Endothelial cell (in vitro differentiated cells): ENCODE measurements around the gene PPP1R3F. TPM values are rescaled to one million over a fixed set of nuclear protein-coding genes. Genes with fewer than 3 reads are reported as not detected.

ENCODE experiments used
- DNase-seq: peaks from one replicate; pipeline ENCODE4 v3.0.0; 2021; ENCODE audit warnings: low spot score
- H3K27ac Mint-ChIP-seq: one replicate; pipeline ENCODE4 v1.8.0; 2021; ENCODE audit warnings: mixed read lengths, inconsistent platforms; ENCODE audit not compliant: unreplicated experiment
- H3K27me3 Mint-ChIP-seq: one replicate; pipeline ENCODE4 v1.8.0; 2021; ENCODE audit warnings: mild to moderate bottlenecking, moderate library complexity, mixed read lengths, inconsistent platforms; ENCODE audit not compliant: unreplicated experiment
- H3K36me3 Mint-ChIP-seq: one replicate; pipeline ENCODE4 v1.8.0; 2021; ENCODE audit warnings: mild to moderate bottlenecking, low read depth, mixed read lengths, inconsistent platforms; ENCODE audit not compliant: unreplicated experiment
- H3K4me1 Mint-ChIP-seq: one replicate; pipeline ENCODE4 v1.8.0; 2021; ENCODE audit warnings: mild to moderate bottlenecking, mixed read lengths, inconsistent platforms; ENCODE audit not compliant: unreplicated experiment
- H3K4me3 Mint-ChIP-seq: one replicate; pipeline ENCODE4 v1.8.0; 2021; ENCODE audit warnings: mild to moderate bottlenecking, mixed read lengths, inconsistent platforms; ENCODE audit not compliant: unreplicated experiment
- H3K9me3 Mint-ChIP-seq: one replicate; pipeline ENCODE4 v1.8.0; 2021; ENCODE audit warnings: mixed read lengths, inconsistent platforms; ENCODE audit not compliant: unreplicated experiment
- total RNA-seq: library from RNA; stranded (reverse); fragmentation: NEBNext Ultra II Directional; extraction: Animal tissue kit (Norgen Biotek cat#: 25700); gene quantifications from one replicate; pipeline ENCODE4 v1.2.1, GENCODE V29; 2021; ENCODE audit not compliant: unreplicated experiment
- TF ChIP-seq, protein P1 (sequence below): fragments of 200-600 bp; sonication (generic); IDR thresholded peaks from one replicate; pipeline ENCODE4 v1.5.0; 2021; ENCODE audit warnings: antibody characterized with exemption; ENCODE audit not compliant: unreplicated experiment

Gene PPP1R3F
- total RNA-seq, 1 donor from 2014 or later: 6.0 TPM

DNA sequence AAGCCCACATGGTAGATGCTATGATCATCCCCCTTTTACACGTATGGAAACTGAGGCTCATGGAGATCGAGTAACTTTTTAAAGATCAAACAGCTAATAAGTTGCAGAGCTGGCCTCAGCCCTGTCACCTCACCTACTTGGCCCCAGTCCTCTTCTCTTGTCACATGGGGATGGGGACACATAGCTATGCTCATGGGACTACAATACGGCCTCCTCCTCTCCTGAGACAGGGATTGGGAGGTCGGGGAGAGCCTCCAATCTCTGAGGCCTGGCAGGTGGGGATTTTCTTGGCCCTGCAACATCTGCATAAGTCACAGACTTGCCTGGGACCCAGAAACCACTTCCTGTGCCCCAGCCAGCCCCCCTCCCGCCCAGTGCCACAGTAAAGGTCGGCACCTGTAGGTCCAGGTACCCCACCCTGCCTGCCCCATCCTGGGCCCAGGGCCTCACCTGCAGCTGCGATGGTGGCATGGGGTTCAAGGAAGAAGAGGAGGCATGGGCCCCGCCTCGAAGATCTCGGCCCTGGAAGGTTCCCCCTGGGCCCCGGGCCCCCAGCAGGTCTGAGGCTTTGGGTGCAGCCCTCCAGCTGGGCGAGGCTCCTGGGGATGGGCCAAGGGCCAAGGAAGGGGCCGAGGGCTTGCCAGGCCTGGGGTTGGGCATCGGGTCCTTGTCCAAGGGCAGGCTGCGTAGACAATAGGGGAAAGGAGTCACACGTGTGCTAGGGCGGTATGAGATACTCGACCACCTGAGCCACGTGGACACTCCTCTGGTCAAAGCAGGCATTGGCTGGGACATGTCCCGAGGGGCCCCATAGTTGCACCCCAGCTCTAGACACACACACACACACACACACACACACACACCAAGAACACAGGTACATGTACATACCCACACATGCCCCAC is 11.5 kb upstream of the PPP1R3F start:
- TF ChIP-seq, protein P1, sequence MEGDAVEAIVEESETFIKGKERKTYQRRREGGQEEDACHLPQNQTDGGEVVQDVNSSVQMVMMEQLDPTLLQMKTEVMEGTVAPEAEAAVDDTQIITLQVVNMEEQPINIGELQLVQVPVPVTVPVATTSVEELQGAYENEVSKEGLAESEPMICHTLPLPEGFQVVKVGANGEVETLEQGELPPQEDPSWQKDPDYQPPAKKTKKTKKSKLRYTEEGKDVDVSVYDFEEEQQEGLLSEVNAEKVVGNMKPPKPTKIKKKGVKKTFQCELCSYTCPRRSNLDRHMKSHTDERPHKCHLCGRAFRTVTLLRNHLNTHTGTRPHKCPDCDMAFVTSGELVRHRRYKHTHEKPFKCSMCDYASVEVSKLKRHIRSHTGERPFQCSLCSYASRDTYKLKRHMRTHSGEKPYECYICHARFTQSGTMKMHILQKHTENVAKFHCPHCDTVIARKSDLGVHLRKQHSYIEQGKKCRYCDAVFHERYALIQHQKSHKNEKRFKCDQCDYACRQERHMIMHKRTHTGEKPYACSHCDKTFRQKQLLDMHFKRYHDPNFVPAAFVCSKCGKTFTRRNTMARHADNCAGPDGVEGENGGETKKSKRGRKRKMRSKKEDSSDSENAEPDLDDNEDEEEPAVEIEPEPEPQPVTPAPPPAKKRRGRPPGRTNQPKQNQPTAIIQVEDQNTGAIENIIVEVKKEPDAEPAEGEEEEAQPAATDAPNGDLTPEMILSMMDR: no peak
- Mint-ChIP-seq H3K4me1 (no peaks in the 10 kb centered on the region), H3K36me3 (no peaks in the 10 kb centered on the region), H3K4me3 (no peak overlapping the region), H3K27ac (no peak overlapping the region), H3K9me3 (no peaks in the 10 kb centered on the region), H3K27me3 (peaks cover 9% of the 10 kb centered on the region)
- no peak for DNase-seq

- DNase-seq: no peak
- TF ChIP-seq, protein P1: no peak
- Mint-ChIP-seq H3K27ac (no peak overlapping the region), H3K27me3 (peaks cover 9% of the 10 kb centered on the region), H3K9me3 (no peaks in the 10 kb centered on the region), H3K4me3 (no peak overlapping the region), H3K36me3 (no peaks in the 10 kb centered on the region), H3K4me1 (no peaks in the 10 kb centered on the region)
Measured at GRCh38 chrX:49258749-49259124, 10.9 kb upstream of the PPP1R3F start.

- no peaks in the 10 kb centered on the region for H3K36me3 Mint-ChIP-seq
- H3K27me3 Mint-ChIP-seq: peaks cover 11% of the 10 kb centered on the region
- H3K27ac Mint-ChIP-seq: no peak overlapping the region
- DNase-seq: no peak
- H3K9me3 Mint-ChIP-seq: no peaks in the 10 kb centered on the region
- no peaks in the 10 kb centered on the region for H3K4me1 Mint-ChIP-seq
- TF ChIP-seq, protein P1: no peak
- H3K4me3 Mint-ChIP-seq: no peak overlapping the region
Measured at GRCh38 chrX:49260221-49260985, 9.2 kb upstream of the PPP1R3F start.

GRCh38 chrX:49262603-49263002 is 7.0 kb upstream of the PPP1R3F start:
- Mint-ChIP-seq H3K27ac (no peak overlapping the region), H3K4me3 (no peak overlapping the region), H3K27me3 (peaks cover 11% of the 10 kb centered on the region), H3K36me3 (no peaks in the 10 kb centered on the region), H3K9me3 (no peaks in the 10 kb centered on the region), H3K4me1 (peaks cover 3% of the 10 kb centered on the region)
- TF ChIP-seq, protein P1: no peak
- no peak for DNase-seq
